Mucosa of gallbladder (tissue), 1 donor: ENCODE data around the gene PRR19. TPM values are rescaled to one million over a fixed set of nuclear protein-coding genes. Genes with fewer than 3 reads are reported as not detected.

Experiments
- DNase-seq: peaks from one replicate; pipeline ENCODE4 v3.0.0-alpha.2; 2020; ENCODE audit warnings: low spot score
- total RNA-seq: library from RNA; stranded (reverse); gene quantifications from one replicate; pipeline ENCODE4 v1.2.1, GENCODE V29; 2021
- donor health status: DM: no; HTN: no; CAD: no.

Gene PRR19
- total RNA-seq, 1 donor from 2014 or later, result 0.75 TPM

DNA sequence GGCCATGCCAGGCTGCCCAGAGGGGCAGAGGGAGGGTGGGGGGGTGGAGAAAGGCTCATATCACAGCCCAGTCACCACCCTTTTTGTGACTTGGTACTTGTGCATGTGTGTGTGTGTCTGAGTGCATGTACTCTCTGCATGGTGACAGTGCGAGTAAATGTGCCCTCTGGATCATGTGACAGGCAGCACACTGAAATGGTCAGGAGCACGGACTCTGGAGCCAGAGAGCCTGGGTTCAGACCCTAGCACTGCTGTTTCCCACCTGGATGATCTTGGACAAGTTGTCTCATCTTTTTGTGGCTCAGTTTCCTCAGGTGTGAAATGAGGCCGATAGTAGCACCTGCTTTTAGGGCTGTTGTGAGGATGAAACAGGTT, 30.9 kb upstream of the PRR19 start:
- no peak for DNase-seq

DNA sequence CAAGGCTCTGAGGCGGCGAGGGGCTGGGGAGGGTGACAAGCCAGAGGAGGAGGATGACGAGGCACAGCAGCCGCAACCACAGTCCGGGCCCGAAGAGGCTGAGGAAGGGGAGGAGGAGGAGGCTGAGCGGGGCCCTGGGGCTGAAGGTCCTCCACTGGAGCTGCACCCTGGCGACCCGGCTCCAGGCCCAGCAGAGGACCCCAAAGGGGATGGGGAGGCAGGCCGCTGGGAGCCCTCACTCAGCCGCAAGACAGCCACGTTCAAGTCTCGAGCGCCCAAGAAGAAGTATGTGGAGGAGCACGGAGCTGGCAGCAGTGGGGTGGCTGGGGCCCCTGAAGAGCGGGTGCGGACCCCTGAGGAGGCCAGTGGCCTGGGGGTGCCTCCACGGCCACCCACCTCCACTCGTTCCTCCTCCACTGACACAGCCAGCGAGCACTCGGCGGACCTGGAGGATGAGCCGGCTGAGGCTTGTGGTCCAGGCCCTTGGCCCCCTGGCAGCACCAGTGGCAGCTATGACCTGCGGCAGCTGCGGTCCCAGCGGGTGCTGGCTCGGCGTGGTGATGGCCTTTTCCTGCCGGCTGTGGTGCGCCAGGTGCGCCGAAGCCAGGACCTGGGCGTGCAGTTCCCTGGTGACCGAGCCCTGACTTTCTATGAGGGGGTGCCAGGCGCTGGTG, 29.9 kb upstream of the PRR19 start:
- no peak for DNase-seq

DNA sequence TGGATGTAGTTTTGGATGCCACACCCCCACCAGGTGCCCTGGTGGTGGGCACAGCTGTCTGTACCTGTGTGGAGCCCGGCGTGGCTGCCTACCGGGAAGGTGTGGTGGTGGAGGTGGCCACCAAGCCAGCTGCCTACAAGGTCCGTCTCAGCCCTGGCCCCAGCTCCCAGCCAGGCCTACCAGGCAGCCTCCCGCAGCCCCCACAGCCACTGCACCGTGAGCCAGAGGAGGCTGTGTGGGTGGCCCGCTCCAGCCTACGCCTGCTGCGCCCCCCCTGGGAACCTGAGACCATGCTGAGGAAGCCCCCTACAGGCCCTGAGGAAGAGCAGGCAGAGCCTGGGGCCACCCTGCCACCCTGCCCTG, 29.4 kb upstream of the PRR19 start:
- DNase-seq, result no peak

DNA sequence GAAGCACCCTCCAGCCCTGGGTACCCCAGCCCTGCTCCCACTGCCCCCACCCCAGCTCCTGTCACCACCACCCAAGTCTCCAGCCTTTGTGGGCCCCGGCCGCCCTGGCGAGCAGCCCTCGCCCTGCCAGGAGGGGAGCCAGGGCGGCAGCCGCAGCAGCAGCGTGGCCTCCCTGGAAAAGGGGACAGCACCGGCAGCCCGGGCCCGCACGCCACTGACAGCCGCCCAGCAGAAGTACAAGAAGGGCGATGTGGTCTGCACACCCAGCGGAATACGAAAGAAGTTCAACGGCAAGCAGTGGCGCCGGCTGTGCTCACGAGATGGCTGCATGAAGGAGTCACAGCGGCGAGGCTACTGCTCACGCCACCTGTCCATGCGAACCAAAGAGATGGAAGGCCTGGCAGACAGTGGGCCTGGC, 28.9 kb upstream of the PRR19 start:
- DNase-seq, result no peak

DNA sequence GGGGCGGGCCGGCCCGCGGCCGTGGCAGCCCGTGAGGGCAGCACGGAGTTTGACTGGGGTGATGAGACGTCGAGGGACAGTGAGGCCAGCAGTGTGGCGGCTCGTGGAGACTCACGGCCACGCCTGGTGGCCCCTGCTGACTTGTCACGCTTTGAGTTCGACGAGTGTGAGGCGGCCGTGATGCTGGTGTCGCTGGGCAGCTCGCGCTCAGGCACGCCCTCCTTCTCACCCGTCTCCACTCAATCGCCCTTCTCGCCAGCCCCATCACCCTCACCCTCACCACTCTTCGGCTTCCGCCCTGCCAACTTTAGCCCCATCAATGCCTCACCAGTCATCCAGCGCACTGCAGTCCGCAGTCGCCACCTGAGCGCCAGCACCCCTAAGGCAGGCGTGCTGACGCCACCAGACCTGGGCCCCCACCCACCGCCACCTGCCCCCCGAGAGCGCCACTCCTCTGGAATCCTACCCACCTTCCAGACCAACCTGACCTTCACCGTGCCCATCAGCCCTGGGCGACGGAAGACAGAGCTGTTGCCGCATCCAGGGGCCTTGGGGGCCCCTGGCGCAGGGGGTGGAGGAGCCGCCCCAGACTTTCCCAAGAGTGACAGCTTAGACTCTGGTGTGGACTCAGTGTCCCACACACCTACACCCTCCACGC, 28.4 kb upstream of the PRR19 start:
- no peak for DNase-seq

DNA sequence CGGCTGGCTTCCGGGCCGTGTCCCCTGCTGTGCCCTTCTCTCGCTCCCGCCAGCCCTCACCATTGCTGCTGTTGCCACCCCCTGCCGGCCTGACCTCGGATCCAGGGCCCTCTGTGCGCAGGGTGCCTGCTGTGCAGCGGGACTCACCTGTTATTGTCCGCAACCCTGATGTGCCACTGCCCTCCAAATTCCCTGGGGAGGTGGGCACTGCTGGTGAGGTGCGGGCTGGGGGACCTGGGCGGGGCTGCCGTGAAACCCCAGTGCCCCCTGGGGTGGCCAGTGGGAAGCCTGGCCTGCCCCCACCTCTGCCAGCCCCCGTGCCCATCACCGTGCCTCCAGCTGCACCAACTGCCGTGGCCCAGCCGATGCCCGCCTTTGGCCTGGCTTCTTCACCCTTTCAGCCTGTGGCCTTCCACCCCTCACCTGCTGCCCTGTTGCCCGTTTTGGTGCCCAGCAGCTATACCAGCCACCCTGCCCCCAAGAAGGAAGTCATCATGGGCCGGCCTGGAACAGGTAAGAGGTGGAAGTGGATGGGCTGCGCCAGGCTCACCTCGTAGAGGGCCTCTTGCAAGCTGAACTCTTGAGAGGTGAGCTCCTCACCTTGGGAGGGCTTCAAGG, 27.8 kb upstream of the PRR19 start:
- no peak for DNase-seq

DNA sequence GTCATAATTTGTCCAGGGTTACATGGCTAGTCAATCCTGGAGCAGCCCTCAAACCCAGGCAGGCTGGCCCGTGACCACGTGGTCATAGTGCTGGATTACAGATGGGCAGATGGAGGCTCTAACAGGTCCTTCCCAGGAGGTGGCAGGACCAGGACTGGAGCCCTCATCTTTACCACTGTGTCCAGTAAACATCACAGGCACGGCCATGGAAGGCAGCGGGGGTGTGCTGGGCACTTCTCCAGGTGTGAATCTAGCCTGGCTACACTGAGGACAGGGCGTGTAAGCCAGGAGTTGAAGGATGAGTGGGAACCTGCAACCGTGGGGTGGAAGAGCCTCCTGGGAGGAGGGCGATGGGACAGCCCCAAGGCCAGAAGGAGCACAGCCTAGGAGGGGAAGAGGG, 26.8 kb upstream of the PRR19 start:
- DNase-seq, result no peak

DNA sequence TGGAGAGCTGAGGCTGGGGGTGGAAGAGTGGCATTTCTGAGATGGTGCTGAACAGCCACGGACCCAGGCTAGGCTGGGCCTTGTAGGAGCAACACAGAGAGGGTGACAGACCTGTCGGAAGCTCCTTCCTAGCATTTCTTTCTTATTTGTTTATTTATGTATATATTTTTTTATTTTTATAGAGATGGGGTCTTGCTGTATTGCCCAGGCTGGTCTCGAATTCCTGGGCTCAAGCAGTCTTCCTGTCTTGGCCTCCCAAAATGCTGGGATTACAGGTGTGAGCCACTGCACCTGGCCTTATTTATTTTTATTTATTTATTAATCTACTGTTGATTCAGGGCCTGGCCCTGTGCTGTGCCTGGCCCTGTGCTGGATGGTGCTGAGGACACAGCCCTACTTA, 26.4 kb upstream of the PRR19 start:
- no peak for DNase-seq

DNA sequence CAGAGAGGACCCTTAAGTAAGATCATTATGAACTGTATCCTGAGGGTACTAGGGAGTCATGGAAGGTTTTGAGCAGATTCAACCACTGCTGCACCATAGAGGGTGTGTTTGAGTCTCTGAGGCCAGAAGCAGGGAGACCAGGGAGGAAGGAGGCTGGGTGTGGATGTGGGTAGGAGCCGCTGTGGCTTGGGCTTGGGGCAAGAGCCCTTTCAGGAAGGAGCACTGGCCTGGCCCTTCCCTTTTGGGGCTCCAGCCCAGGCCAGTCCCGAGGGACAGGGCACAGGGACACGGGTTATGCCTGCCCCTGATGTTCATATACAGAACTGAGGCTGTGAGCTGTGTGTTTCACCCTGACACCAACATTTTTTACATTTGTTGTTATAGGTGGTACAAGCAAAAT, 25.6 kb upstream of the PRR19 start:
- no peak for DNase-seq

DNA sequence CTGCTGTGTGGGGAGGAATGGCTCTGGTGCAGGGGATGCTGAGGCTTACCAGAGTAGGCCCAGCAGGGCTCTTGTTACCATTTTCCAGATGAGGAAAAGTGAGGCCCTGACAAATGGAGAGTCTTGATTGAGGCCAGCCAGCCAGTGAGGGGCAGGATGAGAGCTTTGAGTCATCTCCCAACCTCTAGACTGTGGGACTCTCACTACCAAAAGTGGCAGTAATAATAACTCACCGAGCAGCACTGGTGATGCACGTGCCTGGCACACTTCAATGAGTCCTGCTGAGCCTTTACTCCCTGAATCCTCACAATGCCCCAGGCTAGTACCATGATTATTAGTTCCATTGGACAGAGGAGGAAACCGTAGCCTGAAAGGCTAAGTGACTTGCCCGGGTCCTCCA, 25.1 kb upstream of the PRR19 start:
- DNase-seq, result no peak

DNA sequence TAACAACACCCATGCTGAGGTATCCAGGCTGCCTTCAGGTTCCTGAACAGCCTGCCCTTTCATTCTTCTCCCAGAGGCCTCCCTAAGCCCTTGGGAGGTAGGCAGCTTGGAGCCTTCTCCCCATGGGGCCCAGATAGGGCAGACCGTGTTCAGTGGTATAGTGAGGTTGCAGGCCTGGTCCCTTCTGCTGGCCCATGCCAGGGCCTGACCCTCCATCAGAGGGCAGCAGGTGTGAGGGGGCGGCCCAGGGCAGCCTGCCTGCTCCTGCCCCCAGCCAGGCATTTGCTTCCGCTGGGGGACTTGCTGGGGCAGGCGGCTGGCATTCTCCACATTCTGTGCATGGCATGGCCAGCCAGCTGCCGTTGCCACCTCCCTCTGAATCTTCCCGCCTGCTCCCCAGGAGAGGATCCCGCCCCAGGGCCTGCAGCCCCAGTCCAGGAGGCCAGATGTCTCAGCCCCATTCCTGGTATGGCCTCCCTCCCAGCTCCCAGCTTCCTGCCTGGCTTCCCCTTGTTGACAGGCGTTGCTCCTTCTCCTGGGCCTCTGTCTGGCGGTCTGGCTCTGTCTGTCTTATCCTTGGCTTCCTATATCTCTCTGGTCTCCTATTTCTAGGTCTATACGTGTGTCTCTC, 24.0 kb upstream of the PRR19 start:
- peak; percentile 26 for DNase-seq

DNA sequence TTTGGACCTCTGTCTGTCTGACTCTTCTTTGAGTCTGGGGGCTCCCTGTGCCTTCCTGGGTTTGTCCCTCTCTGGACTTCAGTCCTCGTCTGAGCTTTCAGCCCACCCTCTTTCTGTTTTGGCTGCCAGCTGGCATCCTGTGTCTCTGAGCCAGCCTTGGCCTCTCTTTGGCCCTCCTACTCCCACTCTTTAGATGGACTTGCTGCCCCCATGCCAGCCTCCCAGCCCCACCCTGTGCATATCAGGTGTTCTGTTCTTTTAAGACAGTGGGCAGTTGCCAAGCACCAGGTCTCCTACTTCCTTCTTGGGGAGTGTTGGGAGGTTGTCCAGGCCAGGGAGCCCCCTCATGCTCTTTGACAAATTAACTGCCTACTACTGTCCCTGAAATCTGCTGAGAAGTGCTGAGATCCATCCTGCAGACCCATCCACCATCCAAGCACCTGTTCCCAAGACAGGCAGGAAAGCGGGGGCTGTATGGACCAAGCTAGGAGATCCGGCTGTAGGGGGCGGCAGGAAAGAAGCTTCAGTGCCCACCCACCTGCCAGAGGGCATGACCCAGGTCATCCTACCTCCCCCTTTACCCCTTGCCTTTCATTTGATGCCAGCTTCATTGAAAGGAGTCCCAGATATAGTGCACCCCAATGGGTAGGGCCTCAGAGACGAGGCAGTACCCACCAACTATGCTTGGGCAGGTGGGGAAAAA, 23.3 kb upstream of the PRR19 start:
- DNase-seq, result no peak

DNA sequence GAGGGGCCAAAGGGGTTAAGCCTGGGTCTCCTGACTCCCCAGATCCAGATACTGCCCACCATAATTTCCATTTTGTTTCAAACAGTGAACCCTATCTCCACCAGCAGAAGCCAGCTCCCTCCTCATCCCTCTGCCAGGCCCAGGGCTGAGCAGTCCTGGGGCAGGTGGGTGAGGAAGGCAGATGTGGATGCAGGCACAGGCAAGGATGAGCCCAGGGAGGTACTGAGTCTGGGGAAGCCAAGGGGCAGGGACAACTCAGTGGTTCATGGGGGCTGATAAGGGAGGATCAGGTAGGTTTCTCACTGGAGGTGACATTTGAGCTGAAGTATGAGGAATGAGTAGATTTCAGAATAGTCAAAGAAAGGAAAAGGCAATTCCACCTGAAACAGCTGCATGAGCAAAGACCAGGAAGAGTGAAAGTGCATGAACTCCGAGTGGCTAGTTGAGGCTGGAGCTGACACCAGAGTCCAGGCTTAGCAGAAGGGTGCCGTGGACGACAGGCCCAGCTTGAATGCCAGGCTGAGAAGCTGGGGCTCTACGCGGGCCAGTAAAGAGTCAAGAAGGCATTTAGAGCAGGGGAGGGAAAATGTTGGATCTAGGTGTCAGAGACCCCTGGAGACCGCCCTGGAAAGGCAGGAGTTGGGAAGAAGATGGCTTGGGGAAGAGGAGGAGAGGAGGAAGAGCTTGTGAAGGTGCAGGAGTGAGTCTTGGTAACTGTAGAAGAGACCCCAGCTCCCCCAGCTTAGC, 22.6 kb upstream of the PRR19 start:
- DNase-seq, result no peak

DNA sequence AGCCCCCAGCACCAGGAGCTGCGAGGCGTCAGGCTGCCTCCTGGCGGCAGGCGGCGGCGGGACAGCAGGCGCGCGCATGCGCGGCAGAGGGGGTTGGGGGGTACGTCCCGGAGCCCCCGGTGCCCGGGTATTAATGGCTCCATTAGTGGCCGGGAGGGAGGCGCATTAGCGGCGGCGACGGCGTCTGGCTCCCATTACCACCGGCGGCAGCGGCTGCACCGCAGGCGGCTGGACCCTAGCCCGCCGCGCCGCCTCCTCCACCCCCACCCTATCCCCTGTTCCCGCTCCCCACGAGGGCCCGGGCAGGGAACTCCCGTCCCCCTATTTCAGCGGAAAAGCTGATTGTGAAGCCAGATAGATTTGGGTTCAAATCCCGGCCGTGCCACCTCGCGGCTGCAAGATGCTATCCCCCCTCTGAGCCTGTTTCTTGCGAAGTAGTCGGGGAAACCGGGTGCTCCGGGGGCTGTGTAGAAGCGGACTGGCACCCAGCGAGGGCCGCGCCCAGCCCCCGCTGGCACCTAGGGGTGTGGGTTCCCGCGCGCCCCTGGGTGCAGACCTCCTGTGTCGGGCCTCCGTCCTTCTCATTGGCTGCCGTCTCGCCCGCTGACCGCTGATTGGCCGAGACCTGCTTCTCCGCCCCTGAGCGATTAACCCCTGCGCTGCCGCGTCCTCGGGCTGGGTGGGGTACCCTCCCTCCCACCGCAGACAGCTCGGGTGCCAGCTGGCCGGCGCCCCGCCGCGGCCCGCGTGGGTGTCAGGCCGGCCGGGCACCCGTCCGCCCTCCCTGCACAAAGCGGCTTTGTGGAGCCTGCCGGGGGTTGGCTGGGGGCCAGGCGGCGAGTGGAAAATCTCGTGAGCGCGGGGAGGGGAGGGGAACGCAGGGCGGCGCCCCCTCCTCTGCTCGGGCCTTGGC, 21.8 kb upstream of the PRR19 start:
- peak; percentile 89 for DNase-seq

DNA sequence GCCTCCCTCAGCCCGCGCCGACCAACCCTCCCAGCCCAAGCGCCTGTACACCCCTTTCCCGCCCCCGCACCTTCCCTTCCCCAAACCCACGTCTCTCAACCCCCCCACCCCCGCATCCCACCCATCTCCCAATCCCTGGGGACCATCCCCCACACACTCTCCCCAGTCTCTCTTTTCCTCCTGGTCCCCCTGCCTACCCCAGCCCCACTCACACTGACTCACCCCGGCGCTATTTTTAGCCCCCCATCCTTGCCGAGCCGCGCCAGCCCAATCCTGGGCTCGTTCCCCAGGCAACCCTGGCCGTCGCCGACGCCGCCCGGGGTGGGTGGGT, 21.2 kb upstream of the PRR19 start:
- DNase-seq, result peak; percentile 35

DNA sequence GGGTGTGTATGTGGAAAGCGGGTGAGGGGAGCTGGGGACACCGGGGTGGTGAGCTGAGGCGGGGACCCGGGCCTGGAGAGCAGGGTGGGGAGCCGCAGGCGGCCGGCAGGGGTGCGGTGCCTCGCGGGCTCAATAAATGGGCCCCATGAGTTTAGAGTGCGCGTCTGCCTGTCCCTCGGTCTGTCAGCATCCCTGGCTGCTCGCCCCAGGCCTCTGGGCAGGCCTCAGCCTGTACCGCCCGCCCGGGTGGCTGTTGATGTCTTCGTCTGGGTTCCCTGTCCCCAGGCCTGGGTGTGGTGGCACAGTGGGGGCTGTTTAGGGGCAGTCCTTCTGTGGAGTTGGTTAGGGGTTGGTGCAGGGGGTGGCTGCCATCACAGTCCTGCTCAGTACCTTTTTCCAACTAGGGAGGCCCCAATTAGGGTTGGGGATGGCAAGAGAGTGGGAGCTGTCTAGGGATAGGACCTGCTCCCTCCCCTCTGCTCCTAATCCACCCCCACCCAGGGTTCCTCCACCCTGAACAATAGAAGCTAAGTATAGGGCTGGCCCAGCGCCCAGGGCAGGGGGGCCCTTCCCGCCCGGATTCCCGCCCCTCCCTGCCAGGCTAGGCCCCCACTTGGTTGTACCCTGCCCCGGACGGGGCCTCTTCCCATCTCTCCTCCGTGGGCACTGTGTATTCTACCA, 20.6 kb upstream of the PRR19 start:
- peak; percentile 23 for DNase-seq

DNA sequence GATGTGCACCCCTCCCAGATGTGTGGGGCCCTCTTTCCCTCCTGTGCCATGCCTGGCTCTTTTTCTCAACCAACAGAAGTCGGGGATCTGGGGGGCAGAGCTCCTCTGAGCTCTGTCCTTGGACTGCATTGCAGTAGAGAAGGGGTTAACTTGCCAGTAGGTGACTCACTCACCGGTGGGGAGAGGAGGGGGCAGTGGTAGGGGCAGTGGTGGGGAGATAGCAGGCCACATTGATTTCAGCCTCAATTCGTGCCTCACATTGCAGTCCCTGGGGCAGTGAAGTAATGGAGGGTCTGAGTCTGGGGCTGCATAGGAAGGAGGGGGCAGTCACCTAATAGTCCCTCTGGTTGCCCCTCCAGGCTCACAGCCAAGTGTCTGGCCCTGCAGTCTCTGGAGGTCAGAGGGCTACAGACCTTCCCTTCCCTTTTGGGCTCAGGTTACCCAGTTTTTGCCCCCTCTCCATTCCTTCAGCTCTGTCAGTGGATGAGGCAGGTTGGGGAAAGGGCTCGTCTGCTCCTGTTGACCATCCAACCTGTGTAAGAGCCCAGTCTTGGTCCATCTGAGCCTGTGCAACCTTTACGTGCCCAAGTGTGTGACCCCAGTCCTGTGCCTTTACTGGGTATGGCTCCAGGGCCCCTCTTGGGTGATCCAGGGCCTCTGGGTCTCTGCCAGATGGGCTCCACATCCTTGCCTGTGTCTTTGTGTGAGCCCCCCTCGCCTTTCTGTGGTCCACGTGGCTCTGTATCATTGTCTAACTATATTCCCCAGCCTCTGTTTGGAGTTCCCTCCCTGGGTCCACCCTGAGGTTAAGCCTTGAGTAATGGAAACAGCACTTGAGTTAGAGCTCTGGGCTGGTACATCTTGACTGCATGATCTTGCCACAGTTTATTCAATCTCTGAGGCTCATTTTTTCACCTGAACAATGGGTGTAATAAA, 19.8 kb upstream of the PRR19 start:
- no peak for DNase-seq

DNA sequence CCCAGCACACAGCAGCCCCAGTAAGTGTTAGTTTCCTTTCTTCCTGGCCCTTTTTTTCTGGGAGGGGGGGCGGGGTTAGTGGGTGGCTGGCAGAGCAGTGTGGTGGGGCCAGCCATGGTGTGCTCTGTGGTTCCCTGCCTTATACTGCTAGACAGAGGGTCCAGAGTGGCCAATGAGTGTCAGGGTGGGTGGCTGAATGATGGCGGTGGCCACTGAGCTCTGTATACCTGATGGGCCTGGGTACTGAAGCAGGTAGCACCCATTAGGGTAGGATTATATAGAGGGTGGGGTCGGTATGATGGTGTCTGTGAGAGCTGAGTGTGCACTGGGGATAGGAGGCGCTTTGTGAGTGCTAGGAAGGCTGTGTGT, 19.1 kb upstream of the PRR19 start:
- no peak for DNase-seq
